Activated naive CD4-positive, alpha-beta T cell treated with anti-CD3 and anti-CD28 coated beads for 36 hours (primary cell): ENCODE measurements around the gene RGS3. TPM values are rescaled to one million over a fixed set of nuclear protein-coding genes. Genes with fewer than 3 reads are reported as not detected.
A peak's percentile ranks its signal among the peaks of the same experiment; 100 is the strongest.

Experiments
- CTCF ChIA-PET: fragments of 350-600 bp; sonication (Branson Sonifier 250); formaldehyde crosslinking; loops from one replicate; lab custom pipeline; 2021; ENCODE audit warnings: antibody characterized with exemption; lab: Charles Lee
- DNase-seq: peaks from one replicate; pipeline ENCODE4 v3.0.0-alpha.2; 2020
- H3K27ac Mint-ChIP-seq: one replicate; pipeline ENCODE4 v1.8.0; 2021; ENCODE audit warnings: mild to moderate bottlenecking, mixed read lengths
- H3K27me3 Mint-ChIP-seq: one replicate; pipeline ENCODE4 v1.8.0; 2021; ENCODE audit warnings: low read depth, mixed read lengths
- H3K36me3 Mint-ChIP-seq: one replicate; pipeline ENCODE4 v1.8.0; 2021; ENCODE audit warnings: low read depth, mixed read lengths
- H3K4me1 Mint-ChIP-seq: one replicate; pipeline ENCODE4 v1.8.0; 2021; ENCODE audit warnings: low read depth, mixed read lengths
- H3K4me3 Mint-ChIP-seq: one replicate; pipeline ENCODE4 v1.8.0; 2021; ENCODE audit warnings: mild to moderate bottlenecking, moderate library complexity, mixed read lengths
- H3K9me3 Mint-ChIP-seq: one replicate; pipeline ENCODE4 v1.8.0; 2021; ENCODE audit warnings: mixed read lengths
- intact Hi-C: fragments of 100-400 bp; cut with micrococcal nuclease; formaldehyde crosslinking; loops from one replicate; pipeline ENCODE4 v1.15.1; 2023
- total RNA-seq, 2 experiments: library from RNA; stranded (reverse); gene quantifications; one replicate each; pipeline ENCODE4 v1.2.3, GENCODE V29; 2021

The RGS3 gene
- total RNA-seq, 2 experiments from 2014 or later, result 11.9 to 12.6 TPM

- H3K4me3 Mint-ChIP-seq, result no peak overlapping the region
- no peak overlapping the region for H3K27ac Mint-ChIP-seq
- CTCF ChIA-PET, result interaction anchor here (0.6 to 1.7 kb wide), 2 partner anchors 14 to 80 kb away, joined by 3 to 6 read pairs; no protein-coding TSS in a partner anchor
- no peaks in the 10 kb centered on the region for H3K36me3 Mint-ChIP-seq
- H3K9me3 Mint-ChIP-seq, result no peaks in the 10 kb centered on the region
- intact Hi-C loops, result no loop called here
- peaks cover 34% of the 10 kb centered on the region for H3K4me1 Mint-ChIP-seq
- no peaks in the 10 kb centered on the region for H3K27me3 Mint-ChIP-seq
- DNase-seq, result no peak
Measured at GRCh38 chr9:113574441-113575262, 111.1 kb downstream of the RGS3 start.

- H3K36me3 Mint-ChIP-seq, result peaks cover under 1% of the 10 kb centered on the region
- H3K27ac Mint-ChIP-seq, result peak overlapping the region; percentile 28
- H3K4me3 Mint-ChIP-seq, result no peak overlapping the region
- intact Hi-C loops, result loop anchor here (2.0 kb wide), 1 partner anchor 23 kb away; no protein-coding TSS in a partner anchor
- H3K4me1 Mint-ChIP-seq, result peaks cover 63% of the 10 kb centered on the region
- no peaks in the 10 kb centered on the region for H3K9me3 Mint-ChIP-seq
- no peaks in the 10 kb centered on the region for H3K27me3 Mint-ChIP-seq
- DNase-seq, result no peak
- CTCF ChIA-PET, result interaction anchor here (0.9 to 5.5 kb wide), 7 partner anchors 14 to 168 kb away, joined by 3 to 69 read pairs (median 13); partner anchors contain the start of genes C9orf43 and POLE3
Measured at GRCh38 chr9:113577525-113578261, 114.2 kb downstream of the RGS3 start.

GRCh38 chr9:113578279-113578865 lies 114.8 kb downstream of the RGS3 start:
- no peaks in the 10 kb centered on the region for H3K9me3 Mint-ChIP-seq
- no peaks in the 10 kb centered on the region for H3K27me3 Mint-ChIP-seq
- H3K4me3 Mint-ChIP-seq, result no peak overlapping the region
- intact Hi-C loops, result loop anchor here (2.0 kb wide), 1 partner anchor 24 kb away; no protein-coding TSS in a partner anchor
- CTCF ChIA-PET, result interaction anchor here (0.6 to 5.5 kb wide), 18 partner anchors 11 to 1013 kb away, joined by 3 to 69 read pairs (median 4); partner anchors contain the start of genes ALAD, C9orf43 and POLE3
- DNase-seq, result peak; percentile 26
- peak overlapping the region; percentile 92 for H3K27ac Mint-ChIP-seq
- H3K36me3 Mint-ChIP-seq, result peaks cover 4% of the 10 kb centered on the region
- peaks cover 69% of the 10 kb centered on the region for H3K4me1 Mint-ChIP-seq

GRCh38 chr9:113578882-113579282 lies 115.4 kb downstream of the RGS3 start:
- peaks cover 4% of the 10 kb centered on the region for H3K36me3 Mint-ChIP-seq
- CTCF ChIA-PET, result interaction anchor here (0.6 to 5.5 kb wide), 18 partner anchors 10 to 1012 kb away, joined by 3 to 69 read pairs (median 4); partner anchors contain the start of genes ALAD, C9orf43 and POLE3
- no peaks in the 10 kb centered on the region for H3K9me3 Mint-ChIP-seq
- intact Hi-C loops, result loop anchor here (1.0 to 2.0 kb wide), 4 partner anchors 24 to 169 kb away; partner anchors contain the start of genes C9orf43 and POLE3
- no peaks in the 10 kb centered on the region for H3K27me3 Mint-ChIP-seq
- H3K27ac Mint-ChIP-seq, result peak overlapping the region; percentile 92
- DNase-seq, result peak; percentile 95
- peak overlapping the region; percentile 81 for H3K4me3 Mint-ChIP-seq
- peaks cover 70% of the 10 kb centered on the region for H3K4me1 Mint-ChIP-seq

GRCh38 chr9:113579283-113580040 lies 115.9 kb downstream of the RGS3 start:
- Mint-ChIP-seq H3K36me3 (peaks cover 9% of the 10 kb centered on the region), H3K9me3 (no peaks in the 10 kb centered on the region), H3K4me3 (peak overlapping the region; percentile 81), H3K4me1 (peaks cover 65% of the 10 kb centered on the region), H3K27me3 (no peaks in the 10 kb centered on the region), H3K27ac (peak overlapping the region; percentile 92)
- intact Hi-C loops, result loop anchor here (1.0 to 5.0 kb wide), 8 partner anchors 25 to 427 kb away; partner anchors contain the start of genes C9orf43, POLE3, SLC31A2 and WDR31
- DNase-seq, result peak; percentile 47
- CTCF ChIA-PET, result interaction anchor here (0.6 to 5.5 kb wide), 15 partner anchors 9 to 231 kb away, joined by 3 to 69 read pairs (median 8); partner anchors contain the start of gene ALAD

GRCh38 chr9:113580041-113580953 lies 116.8 kb downstream of the RGS3 start:
- Mint-ChIP-seq H3K27me3 (no peaks in the 10 kb centered on the region), H3K36me3 (peaks cover 11% of the 10 kb centered on the region), H3K27ac (peak overlapping the region; percentile 92), H3K4me1 (peaks cover 68% of the 10 kb centered on the region), H3K4me3 (peak overlapping the region; percentile 81), H3K9me3 (no peaks in the 10 kb centered on the region)
- CTCF ChIA-PET, result interaction anchor here (0.5 to 5.5 kb wide), 8 partner anchors 11 to 179 kb away, joined by 4 to 69 read pairs (median 12); partner anchors contain the start of gene ALAD
- peak; percentile 84 for DNase-seq
- intact Hi-C loops, result loop anchor here (1.0 to 5.0 kb wide), 4 partner anchors 31 to 428 kb away; partner anchors contain the start of genes SLC31A2 and WDR31

GRCh38 chr9:113580954-113581311 lies 117.4 kb downstream of the RGS3 start:
- intact Hi-C loops, result loop anchor here (1.0 to 5.0 kb wide), 7 partner anchors 32 to 429 kb away; partner anchors contain the start of genes BSPRY, CDC26, FKBP15 and PRPF4
- Mint-ChIP-seq H3K36me3 (peaks cover 11% of the 10 kb centered on the region), H3K9me3 (no peaks in the 10 kb centered on the region), H3K27ac (peak overlapping the region; percentile 92), H3K4me1 (peaks cover 75% of the 10 kb centered on the region), H3K27me3 (no peaks in the 10 kb centered on the region), H3K4me3 (peak overlapping the region; percentile 81)
- DNase-seq, result no peak
- CTCF ChIA-PET, result interaction anchor here (1.6 to 20.1 kb wide), 5 partner anchors 10 to 171 kb away, joined by 4 to 440 read pairs (median 41); partner anchors contain the start of genes C9orf43 and POLE3

- Mint-ChIP-seq H3K27ac (peak overlapping the region; percentile 92), H3K4me3 (peak overlapping the region; percentile 81), H3K4me1 (peaks cover 84% of the 10 kb centered on the region), H3K36me3 (peaks cover 11% of the 10 kb centered on the region), H3K27me3 (no peaks in the 10 kb centered on the region), H3K9me3 (no peaks in the 10 kb centered on the region)
- CTCF ChIA-PET, result interaction anchor here (0.7 to 20.1 kb wide), 18 partner anchors 9 to 1686 kb away, joined by 3 to 440 read pairs (median 5); partner anchors contain the start of genes ALAD, C9orf43, POLE3 and UGCG
- intact Hi-C loops, result loop anchor here (1.0 to 5.0 kb wide), 12 partner anchors 33 to 430 kb away; partner anchors contain the start of genes ALAD, BSPRY, CDC26 and FKBP15
- peak; percentile 95 for DNase-seq
Measured at GRCh38 chr9:113581865-113582697, 118.6 kb downstream of the RGS3 start.

- peaks cover 81% of the 10 kb centered on the region for H3K4me1 Mint-ChIP-seq
- H3K27me3 Mint-ChIP-seq, result no peaks in the 10 kb centered on the region
- H3K9me3 Mint-ChIP-seq, result no peaks in the 10 kb centered on the region
- peaks cover 11% of the 10 kb centered on the region for H3K36me3 Mint-ChIP-seq
- H3K4me3 Mint-ChIP-seq, result peak overlapping the region; percentile 35
- H3K27ac Mint-ChIP-seq, result peak overlapping the region; percentile 72
- CTCF ChIA-PET, result interaction anchor here (0.7 to 20.1 kb wide), 12 partner anchors 9 to 183 kb away, joined by 3 to 440 read pairs (median 7); partner anchors contain the start of gene ALAD
- intact Hi-C loops, result loop anchor here (1.0 to 5.0 kb wide), 7 partner anchors 41 to 430 kb away; partner anchors contain the start of genes ALAD and SLC31A2
- no peak for DNase-seq
Measured at GRCh38 chr9:113582698-113583200, 119.2 kb downstream of the RGS3 start.
